ENCODE results near the gene FST. TPM values are rescaled to one million over a fixed set of nuclear protein-coding genes. Genes with fewer than 3 reads are reported as not detected.

The FST gene
- total RNA-seq, 1 donor from 2014 or later, result 29.0 TPM

- no peak for DNase-seq (ENCODE audit: low read depth in 2 of 2)
Observed at GRCh38 chr5:53515988-53516387, 35.6 kb downstream of the FST start.

- no peak for DNase-seq (ENCODE audit: low read depth in 2 of 2)
Observed at GRCh38 chr5:53520813-53521212, 40.4 kb downstream of the FST start.

Other genes starting within 250 kb of the FST start
- 72.8 and 100 TPM in 2 replicates for gene NDUFS4, start 80.0 kb downstream of the FST start, total RNA-seq